ENCODE results near the gene KHK.

GRCh38 chr2:27089111-27089954, 2.8 kb downstream of the KHK start:
- no peak for TF ChIP-seq RBBP5 (IDR thresholded peaks at IDR 0.05; ENCODE audit: borderline replicate concordance, low read depth, low read length)
- TF ChIP-seq CHD7 (IDR thresholded peaks at IDR 0.05; ENCODE audit: insufficient replicate concordance, low read length): no peak
- TF ChIP-seq JUN (IDR thresholded peaks at IDR 0.05; ENCODE audit: low read depth, low read length): no peak
- no peak for TF ChIP-seq CTCF (IDR thresholded peaks at IDR 0.05; ENCODE audit: control extremely low read depth in 1 of 3, insufficient read depth in 1 of 3, low read depth in 1 of 3, low read length in 3 of 3)
- TF ChIP-seq TAF1 (IDR thresholded peaks at IDR 0.05; ENCODE audit: low read depth, low read length): no peak
- TF ChIP-seq MAFK (IDR thresholded peaks at IDR 0.05; ENCODE audit: low read depth, low read length): no peak
- no peak for TF ChIP-seq CREB1 (IDR thresholded peaks at IDR 0.05)
- no peak for TF ChIP-seq ZNF274 (IDR thresholded peaks at IDR 0.05; ENCODE audit: borderline replicate concordance, extremely low read depth, low read length)
- no peak for TF ChIP-seq KDM5A (IDR thresholded peaks at IDR 0.05; ENCODE audit: low read length)
- TF ChIP-seq HDAC6 (IDR thresholded peaks at IDR 0.05; ENCODE audit: low read depth, low read length): no peak
- no peak for TF ChIP-seq POLR2AphosphoS5 (IDR thresholded peaks at IDR 0.05; ENCODE audit: low read depth, low read length)
- no peak for TF ChIP-seq POU5F1 (IDR thresholded peaks at IDR 0.05; ENCODE audit: low read depth, low read length)
- TF ChIP-seq EP300 (IDR thresholded peaks at IDR 0.05; ENCODE audit: borderline replicate concordance in 1 of 2, low read depth in 2 of 2, low read length in 2 of 2): no peak
- TF ChIP-seq BRCA1 (IDR thresholded peaks at IDR 0.05; ENCODE audit: low read depth, low read length): no peak
